Measurements from ENCODE around the gene SERTAD4.

Gene SERTAD4

GRCh38 chr1:210237981-210238380, 5.4 kb downstream of the SERTAD4 start:
- no peaks in the 10 kb centered on the region for H3K36me3 Mint-ChIP-seq (ENCODE audit: low read depth)
- no peak overlapping the region for H3K4me3 Mint-ChIP-seq
- H3K27me3 Mint-ChIP-seq: peaks cover 81% of the 10 kb centered on the region
- no peak for DNase-seq
- peaks cover 8% of the 10 kb centered on the region for H3K4me1 Mint-ChIP-seq (ENCODE audit: low read depth)
- no peaks in the 10 kb centered on the region for H3K9me3 Mint-ChIP-seq
- no peak overlapping the region for H3K27ac Mint-ChIP-seq

DNA sequence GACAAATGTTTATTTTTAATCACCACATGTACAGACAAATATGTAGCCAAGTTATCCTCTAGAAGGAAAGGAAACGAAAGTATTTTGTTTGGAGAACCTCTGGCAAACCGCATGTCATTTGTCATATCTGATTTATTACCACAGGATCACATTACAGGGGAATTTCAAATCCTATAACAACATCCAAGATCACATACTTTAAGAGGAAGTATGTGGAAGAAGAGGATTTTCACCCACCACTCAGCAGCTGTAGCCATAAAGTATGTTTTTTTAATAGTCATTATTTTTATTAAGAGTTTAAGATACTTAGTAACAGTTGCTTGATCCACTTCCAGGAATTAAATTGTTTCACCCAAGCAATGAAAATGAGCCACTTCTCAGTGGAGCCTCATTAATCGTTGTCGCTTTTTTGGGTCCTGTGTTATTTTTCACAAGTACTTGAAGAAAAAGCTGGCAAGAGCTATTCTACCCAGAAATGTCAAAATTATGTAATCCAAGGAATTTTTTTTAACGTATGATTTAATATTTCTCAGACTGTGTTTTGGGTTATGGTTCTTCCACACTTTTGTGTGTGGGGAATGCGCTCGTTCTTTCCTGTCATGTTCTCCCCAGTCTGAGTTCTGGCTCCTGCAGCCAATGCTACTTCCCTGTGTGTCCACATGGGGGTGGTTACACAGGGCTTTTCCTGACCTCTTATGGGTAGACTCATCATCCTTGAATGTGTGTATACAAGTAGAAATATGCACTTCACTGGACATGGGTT, 6.9 kb downstream of the SERTAD4 start:
- H3K27me3 Mint-ChIP-seq: peaks cover 80% of the 10 kb centered on the region

GRCh38 chr1:210241121-210241520, 8.5 kb downstream of the SERTAD4 start:
- Mint-ChIP-seq H3K27ac (no peak overlapping the region), H3K4me3 (no peak overlapping the region), H3K4me1 (ENCODE audit: low read depth) (peaks cover 3% of the 10 kb centered on the region), H3K36me3 (ENCODE audit: low read depth) (no peaks in the 10 kb centered on the region), H3K9me3 (no peaks in the 10 kb centered on the region), H3K27me3 (peaks cover 80% of the 10 kb centered on the region)
- DNase-seq: no peak

More for the DNA sequence above, 6.9 kb downstream of the SERTAD4 start:
- H3K36me3 Mint-ChIP-seq (ENCODE audit: low read depth): no peaks in the 10 kb centered on the region
- no peak for DNase-seq
- H3K4me3 Mint-ChIP-seq: no peak overlapping the region
- peaks cover under 1% of the 10 kb centered on the region for H3K4me1 Mint-ChIP-seq (ENCODE audit: low read depth)
- H3K27ac Mint-ChIP-seq: no peak overlapping the region
- no peaks in the 10 kb centered on the region for H3K9me3 Mint-ChIP-seq

GRCh38 chr1:210244746-210245367, 12.3 kb downstream of the SERTAD4 start:
- Mint-ChIP-seq H3K27ac (no peak overlapping the region), H3K27me3 (peaks cover 87% of the 10 kb centered on the region), H3K4me1 (ENCODE audit: low read depth) (peaks cover 15% of the 10 kb centered on the region), H3K36me3 (ENCODE audit: low read depth) (no peaks in the 10 kb centered on the region), H3K9me3 (no peaks in the 10 kb centered on the region), H3K4me3 (no peak overlapping the region)
- no peak for DNase-seq

DNA sequence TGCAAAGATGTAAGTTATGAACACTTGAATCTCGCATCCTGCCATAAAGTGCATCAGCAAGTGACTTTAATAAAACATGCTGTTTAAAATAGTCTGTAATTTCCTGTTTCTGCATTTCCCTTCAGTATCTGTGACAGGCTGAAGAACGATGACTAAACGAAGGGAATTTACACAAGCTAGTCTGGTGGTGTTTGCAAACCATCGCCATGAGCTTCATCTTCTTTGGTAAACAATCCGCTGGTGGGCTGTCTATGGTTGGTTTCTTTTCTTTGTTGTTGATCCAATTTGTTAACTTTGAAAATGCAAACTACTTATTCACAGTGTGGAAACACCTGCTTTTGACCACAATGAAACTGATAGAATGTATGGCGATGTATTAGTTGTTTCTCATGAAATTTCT, 13.9 kb downstream of the SERTAD4 start:
- H3K4me3 Mint-ChIP-seq: no peak overlapping the region
- peaks cover 83% of the 10 kb centered on the region for H3K27me3 Mint-ChIP-seq
- H3K36me3 Mint-ChIP-seq (ENCODE audit: low read depth): no peaks in the 10 kb centered on the region
- DNase-seq: no peak
- H3K9me3 Mint-ChIP-seq: no peaks in the 10 kb centered on the region
- no peak overlapping the region for H3K27ac Mint-ChIP-seq
- H3K4me1 Mint-ChIP-seq (ENCODE audit: low read depth): peaks cover 24% of the 10 kb centered on the region

DNA sequence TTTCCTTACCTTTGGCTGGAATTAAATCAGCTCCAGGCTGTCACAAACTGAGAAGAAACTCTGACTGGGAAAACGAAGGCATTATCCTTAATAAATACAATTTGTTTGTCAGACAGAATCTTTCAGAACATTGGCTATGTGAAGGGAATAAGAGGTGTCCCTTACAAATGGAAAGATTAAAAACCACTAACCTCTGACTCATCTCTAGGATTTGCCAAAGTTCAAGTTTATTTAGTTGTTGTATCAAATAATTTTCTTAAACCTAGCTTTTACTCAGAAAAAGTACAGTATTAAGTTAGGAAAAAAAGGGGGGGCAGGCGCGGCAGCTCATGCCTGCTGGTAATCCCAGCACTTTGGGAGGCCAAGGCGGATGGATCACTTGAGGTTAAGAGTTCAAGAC, 15.7 kb downstream of the SERTAD4 start:
- Mint-ChIP-seq H3K9me3 (no peaks in the 10 kb centered on the region), H3K36me3 (ENCODE audit: low read depth) (no peaks in the 10 kb centered on the region), H3K4me3 (no peak overlapping the region), H3K4me1 (ENCODE audit: low read depth) (peaks cover 35% of the 10 kb centered on the region), H3K27ac (no peak overlapping the region), H3K27me3 (peaks cover 83% of the 10 kb centered on the region)
- no peak for DNase-seq

DNA sequence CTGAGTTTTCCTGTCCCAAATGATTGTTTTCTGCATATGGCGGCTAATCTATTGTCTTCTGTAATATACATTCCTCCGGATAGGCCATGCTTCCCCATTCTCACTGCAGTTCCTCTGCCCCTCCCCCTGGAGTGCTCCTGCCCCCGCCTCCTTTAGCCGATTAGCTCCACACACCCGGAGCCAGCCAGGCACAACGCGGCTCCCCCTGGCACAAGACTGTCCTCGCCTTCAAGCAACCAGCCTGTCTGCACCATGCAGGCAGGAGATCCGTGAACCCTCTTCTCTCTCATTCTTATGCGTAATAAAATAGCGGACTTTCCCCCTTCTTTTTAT, 18.0 kb downstream of the SERTAD4 start:
- Mint-ChIP-seq H3K9me3 (no peaks in the 10 kb centered on the region), H3K27ac (no peak overlapping the region), H3K36me3 (ENCODE audit: low read depth) (no peaks in the 10 kb centered on the region), H3K27me3 (peaks cover 90% of the 10 kb centered on the region), H3K4me1 (ENCODE audit: low read depth) (peaks cover 34% of the 10 kb centered on the region), H3K4me3 (no peak overlapping the region)
- no peak for DNase-seq

DNA sequence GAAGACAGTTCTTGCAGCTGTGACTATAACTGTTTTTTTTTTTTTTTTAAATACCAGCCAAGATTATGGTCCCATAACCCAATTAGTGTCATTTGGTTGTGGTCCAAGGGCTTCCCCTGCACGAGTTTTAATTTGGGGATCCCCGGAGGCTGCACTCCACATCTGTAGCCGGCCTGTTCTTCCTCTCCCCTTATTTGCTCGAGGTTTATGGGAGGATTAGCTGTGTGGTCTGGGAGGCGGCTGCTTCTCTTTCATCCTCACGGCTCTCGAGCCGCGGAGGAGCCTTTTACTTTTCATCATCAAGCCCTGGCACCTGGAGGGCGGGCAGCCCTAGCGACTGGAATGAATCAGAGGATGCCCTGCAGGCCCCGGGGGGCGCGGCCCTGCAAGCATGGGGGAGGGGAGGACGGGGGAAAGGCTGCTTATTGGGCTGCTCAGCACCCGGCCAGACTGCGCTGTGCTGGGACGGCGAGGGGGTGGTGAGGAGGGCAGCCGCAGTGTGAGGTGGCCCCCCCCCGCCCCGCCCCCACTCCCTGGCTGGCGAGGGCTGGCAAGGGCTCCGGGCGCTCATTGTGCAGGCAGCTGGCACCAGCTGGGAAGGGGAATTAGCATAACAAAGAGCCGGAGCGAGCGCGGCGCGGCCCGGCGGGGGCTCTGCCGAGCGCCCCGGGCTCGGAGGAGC, 18.5 kb downstream of the SERTAD4 start:
- Mint-ChIP-seq H3K27ac (no peak overlapping the region), H3K36me3 (ENCODE audit: low read depth) (no peaks in the 10 kb centered on the region), H3K9me3 (no peaks in the 10 kb centered on the region), H3K4me1 (ENCODE audit: low read depth) (peaks cover 32% of the 10 kb centered on the region), H3K4me3 (peak overlapping the region; percentile 60), H3K27me3 (peaks cover 90% of the 10 kb centered on the region)
- peak; percentile 48 for DNase-seq

- Mint-ChIP-seq H3K9me3 (no peaks in the 10 kb centered on the region), H3K36me3 (ENCODE audit: low read depth) (no peaks in the 10 kb centered on the region), H3K4me3 (peak overlapping the region; percentile 72), H3K27ac (no peak overlapping the region), H3K4me1 (ENCODE audit: low read depth) (peaks cover 24% of the 10 kb centered on the region), H3K27me3 (peaks cover 86% of the 10 kb centered on the region)
- DNase-seq: no peak
Measured at GRCh38 chr1:210251680-210252490, 19.3 kb downstream of the SERTAD4 start.

- no peak for DNase-seq
- Mint-ChIP-seq H3K4me3 (no peak overlapping the region), H3K4me1 (ENCODE audit: low read depth) (peaks cover 20% of the 10 kb centered on the region), H3K36me3 (ENCODE audit: low read depth) (no peaks in the 10 kb centered on the region), H3K27me3 (peaks cover 78% of the 10 kb centered on the region), H3K9me3 (no peaks in the 10 kb centered on the region), H3K27ac (no peak overlapping the region)
Measured at GRCh38 chr1:210252621-210253051, 20.0 kb downstream of the SERTAD4 start.

GRCh38 chr1:210254298-210254697, 21.7 kb downstream of the SERTAD4 start:
- Mint-ChIP-seq H3K36me3 (ENCODE audit: low read depth) (no peaks in the 10 kb centered on the region), H3K27me3 (peaks cover 65% of the 10 kb centered on the region), H3K4me3 (no peak overlapping the region), H3K9me3 (no peaks in the 10 kb centered on the region), H3K4me1 (ENCODE audit: low read depth) (peaks cover 20% of the 10 kb centered on the region), H3K27ac (no peak overlapping the region)
- no peak for DNase-seq

- Mint-ChIP-seq H3K27me3 (peaks cover 41% of the 10 kb centered on the region), H3K4me1 (ENCODE audit: low read depth) (no peaks in the 10 kb centered on the region), H3K4me3 (no peak overlapping the region), H3K9me3 (no peaks in the 10 kb centered on the region), H3K27ac (no peak overlapping the region), H3K36me3 (ENCODE audit: low read depth) (no peaks in the 10 kb centered on the region)
- DNase-seq: no peak
Measured at GRCh38 chr1:210257698-210258529, 25.3 kb downstream of the SERTAD4 start.

GRCh38 chr1:210259561-210259960, 27.0 kb downstream of the SERTAD4 start:
- Mint-ChIP-seq H3K27me3 (peaks cover 25% of the 10 kb centered on the region), H3K9me3 (no peaks in the 10 kb centered on the region), H3K4me3 (no peak overlapping the region), H3K27ac (no peak overlapping the region), H3K4me1 (ENCODE audit: low read depth) (no peaks in the 10 kb centered on the region), H3K36me3 (ENCODE audit: low read depth) (no peaks in the 10 kb centered on the region)
- DNase-seq: no peak

GRCh38 chr1:210260096-210260495, 27.5 kb downstream of the SERTAD4 start:
- H3K4me1 Mint-ChIP-seq (ENCODE audit: low read depth): no peaks in the 10 kb centered on the region
- no peak for DNase-seq
- peaks cover 19% of the 10 kb centered on the region for H3K27me3 Mint-ChIP-seq
- H3K36me3 Mint-ChIP-seq (ENCODE audit: low read depth): no peaks in the 10 kb centered on the region
- H3K27ac Mint-ChIP-seq: no peak overlapping the region
- H3K9me3 Mint-ChIP-seq: no peaks in the 10 kb centered on the region
- H3K4me3 Mint-ChIP-seq: no peak overlapping the region

All from activated T-cell treated with anti-CD3 and anti-CD28 coated beads, Interleukin-2, amount 50 U/mL, for 24 hours (primary cell).